ENCODE data around the gene CD74. TPM values are rescaled to one million over a fixed set of nuclear protein-coding genes. Genes with fewer than 3 reads are reported as not detected.

CD74 gene
- total RNA-seq, 2 experiments from 2014 or later: 395 to 407 TPM

GRCh38 chr5:150393096-150393645 lies 19.5 kb downstream of the CD74 start:
- CTCF ChIA-PET: no interaction called here
- no peaks in the 10 kb centered on the region for H3K9me3 Mint-ChIP-seq (ENCODE audit: insufficient read depth)
- H3K4me1 Mint-ChIP-seq (ENCODE audit: low read depth): no peaks in the 10 kb centered on the region
- H3K4me3 Mint-ChIP-seq: no peak overlapping the region
- no peaks in the 10 kb centered on the region for H3K27me3 Mint-ChIP-seq (ENCODE audit: low read depth)
- peaks cover 43% of the 10 kb centered on the region for H3K36me3 Mint-ChIP-seq (ENCODE audit: low read depth)
- H3K27ac Mint-ChIP-seq: no peak overlapping the region
- POLR2A ChIA-PET: interaction anchor here (1.0 to 9.2 kb wide), 2 partner anchors 12 to 18 kb away, joined by 3 to 70 read pairs; partner anchors contain the start of gene CD74
- no peak for DNase-seq
- no peak for ATAC-seq

GRCh38 chr5:150392680-150393079 lies 20.0 kb downstream of the CD74 start:
- no peak overlapping the region for H3K27ac Mint-ChIP-seq
- DNase-seq (no peak), ATAC-seq (no peak)
- ChIA-PET CTCF (no interaction called here), POLR2A (interaction anchor here (1.0 kb wide), 1 partner anchor 11 kb away, joined by 3 read pairs; no protein-coding TSS in a partner anchor)
- no peaks in the 10 kb centered on the region for H3K4me1 Mint-ChIP-seq (ENCODE audit: low read depth)
- no peaks in the 10 kb centered on the region for H3K9me3 Mint-ChIP-seq (ENCODE audit: insufficient read depth)
- H3K4me3 Mint-ChIP-seq: no peak overlapping the region
- H3K27me3 Mint-ChIP-seq (ENCODE audit: low read depth): no peaks in the 10 kb centered on the region
- peaks cover 46% of the 10 kb centered on the region for H3K36me3 Mint-ChIP-seq (ENCODE audit: low read depth)

GRCh38 chr5:150391986-150392385 lies 20.7 kb downstream of the CD74 start:
- POLR2A ChIA-PET: no interaction called here
- H3K27ac Mint-ChIP-seq: no peak overlapping the region
- CTCF ChIA-PET: no interaction called here
- H3K4me1 Mint-ChIP-seq (ENCODE audit: low read depth): no peaks in the 10 kb centered on the region
- peaks cover 43% of the 10 kb centered on the region for H3K36me3 Mint-ChIP-seq (ENCODE audit: low read depth)
- H3K27me3 Mint-ChIP-seq (ENCODE audit: low read depth): no peaks in the 10 kb centered on the region
- H3K4me3 Mint-ChIP-seq: no peak overlapping the region
- ATAC-seq (no peak), DNase-seq (no peak)
- H3K9me3 Mint-ChIP-seq (ENCODE audit: insufficient read depth): no peaks in the 10 kb centered on the region

GRCh38 chr5:150391064-150391834 lies 21.5 kb downstream of the CD74 start:
- Mint-ChIP-seq H3K27ac (no peak overlapping the region), H3K4me3 (no peak overlapping the region), H3K27me3 (ENCODE audit: low read depth) (no peaks in the 10 kb centered on the region), H3K9me3 (ENCODE audit: insufficient read depth) (no peaks in the 10 kb centered on the region), H3K36me3 (ENCODE audit: low read depth) (peaks cover 44% of the 10 kb centered on the region), H3K4me1 (ENCODE audit: low read depth) (no peaks in the 10 kb centered on the region)
- CTCF ChIA-PET: no interaction called here
- POLR2A ChIA-PET: no interaction called here
- ATAC-seq (no peak), DNase-seq (no peak)

- CTCF ChIA-PET: interaction anchor here (0.9 kb wide), 1 partner anchor 47 kb away, joined by 3 read pairs; no protein-coding TSS in a partner anchor
- H3K9me3 Mint-ChIP-seq (ENCODE audit: insufficient read depth): no peaks in the 10 kb centered on the region
- H3K27me3 Mint-ChIP-seq (ENCODE audit: low read depth): no peaks in the 10 kb centered on the region
- no peak for ATAC-seq
- no peak for DNase-seq
- POLR2A ChIA-PET: no interaction called here
- no peak overlapping the region for H3K4me3 Mint-ChIP-seq
- H3K4me1 Mint-ChIP-seq (ENCODE audit: low read depth): no peaks in the 10 kb centered on the region
- H3K27ac Mint-ChIP-seq: no peak overlapping the region
- peaks cover 38% of the 10 kb centered on the region for H3K36me3 Mint-ChIP-seq (ENCODE audit: low read depth)
Measured at GRCh38 chr5:150389531-150390266, 23.0 kb downstream of the CD74 start.

- no peak for DNase-seq
- Mint-ChIP-seq H3K36me3 (ENCODE audit: low read depth) (peaks cover 50% of the 10 kb centered on the region), H3K27me3 (ENCODE audit: low read depth) (no peaks in the 10 kb centered on the region), H3K4me1 (ENCODE audit: low read depth) (no peaks in the 10 kb centered on the region), H3K9me3 (ENCODE audit: insufficient read depth) (no peaks in the 10 kb centered on the region), H3K4me3 (no peak overlapping the region), H3K27ac (no peak overlapping the region)
- ChIA-PET CTCF (interaction anchor here (1.2 to 2.3 kb wide), 2 partner anchors 11 to 50 kb away, joined by 3 to 11 read pairs; no protein-coding TSS in a partner anchor), POLR2A (interaction anchor here (1.0 kb wide), 1 partner anchor 15 kb away, joined by 3 read pairs; no protein-coding TSS in a partner anchor)
- ATAC-seq: no peak
Measured at GRCh38 chr5:150386024-150386855, 26.5 kb downstream of the CD74 start.

- H3K9me3 Mint-ChIP-seq (ENCODE audit: insufficient read depth): no peaks in the 10 kb centered on the region
- no peak overlapping the region for H3K27ac Mint-ChIP-seq
- peaks cover 51% of the 10 kb centered on the region for H3K36me3 Mint-ChIP-seq (ENCODE audit: low read depth)
- DNase-seq: no peak
- H3K27me3 Mint-ChIP-seq (ENCODE audit: low read depth): no peaks in the 10 kb centered on the region
- no peak for ATAC-seq
- ChIA-PET CTCF (no interaction called here), POLR2A (interaction anchor here (0.6 kb wide), 1 partner anchor 26 kb away, joined by 3 read pairs; no protein-coding TSS in a partner anchor)
- no peak overlapping the region for H3K4me3 Mint-ChIP-seq
- H3K4me1 Mint-ChIP-seq (ENCODE audit: low read depth): no peaks in the 10 kb centered on the region
Measured at GRCh38 chr5:150384701-150385100, 28.0 kb downstream of the CD74 start.

- Mint-ChIP-seq H3K9me3 (ENCODE audit: insufficient read depth) (no peaks in the 10 kb centered on the region), H3K27ac (no peak overlapping the region), H3K36me3 (ENCODE audit: low read depth) (peaks cover 55% of the 10 kb centered on the region), H3K4me1 (ENCODE audit: low read depth) (peaks cover 4% of the 10 kb centered on the region), H3K4me3 (no peak overlapping the region), H3K27me3 (ENCODE audit: low read depth) (no peaks in the 10 kb centered on the region)
- no peak for DNase-seq
- ATAC-seq: no peak
- CTCF ChIA-PET: interaction anchor here (1.3 kb wide), 1 partner anchor 20 kb away, joined by 3 read pairs; no protein-coding TSS in a partner anchor
- POLR2A ChIA-PET: interaction anchor here (0.6 to 1.4 kb wide), 5 partner anchors 9 to 35 kb away, joined by 3 to 4 read pairs (median 3); partner anchors contain the start of gene CD74
Measured at GRCh38 chr5:150377964-150378694, 34.6 kb downstream of the CD74 start.

- ATAC-seq (no peak), DNase-seq (no peak)
- H3K27ac Mint-ChIP-seq: peak overlapping the region; percentile 26
- H3K4me1 Mint-ChIP-seq (ENCODE audit: low read depth): peaks cover 4% of the 10 kb centered on the region
- H3K27me3 Mint-ChIP-seq (ENCODE audit: low read depth): no peaks in the 10 kb centered on the region
- H3K4me3 Mint-ChIP-seq: no peak overlapping the region
- POLR2A ChIA-PET: interaction anchor here (0.6 kb wide), 1 partner anchor 12 kb away, joined by 3 read pairs; no protein-coding TSS in a partner anchor
- H3K36me3 Mint-ChIP-seq (ENCODE audit: low read depth): peaks cover 60% of the 10 kb centered on the region
- CTCF ChIA-PET: interaction anchor here (1.1 kb wide), 1 partner anchor 22 kb away, joined by 3 read pairs; no protein-coding TSS in a partner anchor
- no peaks in the 10 kb centered on the region for H3K9me3 Mint-ChIP-seq (ENCODE audit: insufficient read depth)
Measured at GRCh38 chr5:150376799-150377771, 35.6 kb downstream of the CD74 start.

GRCh38 chr5:150374651-150375050 lies 38.1 kb downstream of the CD74 start:
- H3K4me1 Mint-ChIP-seq (ENCODE audit: low read depth): peaks cover 5% of the 10 kb centered on the region
- H3K4me3 Mint-ChIP-seq: no peak overlapping the region
- DNase-seq (no peak), ATAC-seq (no peak)
- H3K36me3 Mint-ChIP-seq (ENCODE audit: low read depth): peaks cover 67% of the 10 kb centered on the region
- H3K9me3 Mint-ChIP-seq (ENCODE audit: insufficient read depth): no peaks in the 10 kb centered on the region
- ChIA-PET POLR2A (no interaction called here), CTCF (no interaction called here)
- H3K27me3 Mint-ChIP-seq (ENCODE audit: low read depth): no peaks in the 10 kb centered on the region
- peak overlapping the region; percentile 11 for H3K27ac Mint-ChIP-seq

Data from activated CD8-positive, alpha-beta T cell treated with anti-CD3 and anti-CD28 coated beads, Interleukin-2, amount 10 ng/mL, durations not matched to agents 7 days and 5 days (primary cell).